Endothelial cell of hepatic sinusoid (primary cell): Measurements from ENCODE around the gene CYB5D1.

ENCODE experiments used
- in situ Hi-C: cut with HindIII; loops from 2 replicates; pipeline ENCODE4 v1.10.0; 2017; ENCODE audit warnings: low sequenced_read_pairs

The CYB5D1 gene

DNA sequence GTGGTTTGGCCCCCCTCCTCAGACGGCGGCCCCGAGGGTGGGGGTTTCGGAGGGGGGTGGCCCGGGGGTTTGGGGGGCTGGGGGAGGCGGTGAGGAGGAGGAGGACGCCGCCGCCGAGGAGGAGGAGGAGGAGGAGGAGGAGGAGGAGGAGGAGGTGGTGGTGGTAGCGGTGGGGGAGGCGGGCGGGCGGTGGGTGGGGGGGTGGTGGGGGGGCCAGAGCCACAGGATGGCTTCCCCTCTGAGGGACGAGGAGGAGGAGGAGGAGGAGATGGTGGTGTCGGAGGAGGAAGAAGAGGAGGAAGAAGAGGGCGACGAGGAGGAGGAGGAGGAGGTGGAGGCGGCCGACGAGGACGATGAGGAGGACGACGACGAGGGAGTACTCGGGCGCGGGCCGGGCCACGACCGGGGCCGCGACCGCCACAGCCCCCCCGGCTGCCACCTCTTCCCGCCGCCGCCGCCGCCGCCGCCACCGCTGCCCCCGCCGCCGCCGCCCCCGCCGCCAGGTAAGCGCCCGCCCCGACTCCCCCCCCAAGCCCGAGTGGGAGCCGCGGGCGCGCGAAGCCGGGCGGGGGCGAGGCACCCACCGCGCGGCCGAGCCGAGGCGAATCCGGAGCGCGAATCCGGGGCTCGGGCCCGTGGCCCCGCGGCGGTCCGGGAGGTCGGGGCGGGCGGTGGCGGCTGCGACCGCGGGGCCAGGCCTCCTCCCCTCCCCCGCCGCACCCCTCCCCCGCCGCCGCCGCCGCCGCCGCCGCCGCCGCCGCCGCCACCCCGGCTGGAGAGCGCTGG lies 27.0 kb downstream of the CYB5D1 start:
- in situ Hi-C loops = no loop called here

DNA sequence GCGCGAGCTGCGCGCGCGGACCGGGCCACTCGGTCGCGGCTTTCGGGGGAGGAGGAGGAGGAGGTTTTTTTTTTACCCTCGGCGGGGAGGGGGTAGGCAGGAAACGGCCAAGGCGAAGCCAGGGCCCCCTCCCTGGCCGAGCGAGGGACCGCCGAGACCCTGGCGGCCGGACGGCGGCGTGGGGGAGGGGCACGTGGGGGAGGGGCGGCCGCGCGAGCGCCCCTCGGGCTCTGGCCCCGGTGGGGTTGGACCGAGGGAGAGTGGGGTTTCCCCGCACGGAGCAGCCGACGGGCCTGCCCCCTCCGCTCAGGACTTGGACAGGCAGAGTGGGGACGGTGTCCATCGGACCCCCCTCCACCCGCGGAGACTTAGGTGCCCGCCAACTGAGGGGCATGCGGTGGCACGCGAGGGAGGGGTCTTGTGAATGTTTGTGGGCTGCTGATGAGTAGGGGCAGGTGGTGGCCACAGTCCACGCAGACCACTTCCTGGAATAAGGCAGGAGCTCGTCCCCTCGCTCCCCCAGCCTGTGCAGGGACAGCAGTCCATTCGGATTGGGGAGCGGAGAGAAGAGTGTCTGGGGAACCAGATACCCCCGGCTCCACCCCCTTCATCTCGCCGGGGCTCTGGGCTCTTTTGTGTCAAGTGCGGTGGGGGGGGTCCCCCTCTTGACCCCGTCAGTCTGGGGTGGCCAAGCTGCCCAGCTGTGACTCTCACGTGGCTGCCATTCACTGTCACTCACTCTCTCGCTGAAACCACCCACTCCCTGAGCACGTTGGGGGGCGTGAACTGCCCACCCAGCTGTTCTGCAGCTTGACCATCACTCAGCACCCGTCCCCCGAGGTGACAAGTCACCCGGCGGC lies 27.8 kb downstream of the CYB5D1 start:
- in situ Hi-C loops = no loop called here

DNA sequence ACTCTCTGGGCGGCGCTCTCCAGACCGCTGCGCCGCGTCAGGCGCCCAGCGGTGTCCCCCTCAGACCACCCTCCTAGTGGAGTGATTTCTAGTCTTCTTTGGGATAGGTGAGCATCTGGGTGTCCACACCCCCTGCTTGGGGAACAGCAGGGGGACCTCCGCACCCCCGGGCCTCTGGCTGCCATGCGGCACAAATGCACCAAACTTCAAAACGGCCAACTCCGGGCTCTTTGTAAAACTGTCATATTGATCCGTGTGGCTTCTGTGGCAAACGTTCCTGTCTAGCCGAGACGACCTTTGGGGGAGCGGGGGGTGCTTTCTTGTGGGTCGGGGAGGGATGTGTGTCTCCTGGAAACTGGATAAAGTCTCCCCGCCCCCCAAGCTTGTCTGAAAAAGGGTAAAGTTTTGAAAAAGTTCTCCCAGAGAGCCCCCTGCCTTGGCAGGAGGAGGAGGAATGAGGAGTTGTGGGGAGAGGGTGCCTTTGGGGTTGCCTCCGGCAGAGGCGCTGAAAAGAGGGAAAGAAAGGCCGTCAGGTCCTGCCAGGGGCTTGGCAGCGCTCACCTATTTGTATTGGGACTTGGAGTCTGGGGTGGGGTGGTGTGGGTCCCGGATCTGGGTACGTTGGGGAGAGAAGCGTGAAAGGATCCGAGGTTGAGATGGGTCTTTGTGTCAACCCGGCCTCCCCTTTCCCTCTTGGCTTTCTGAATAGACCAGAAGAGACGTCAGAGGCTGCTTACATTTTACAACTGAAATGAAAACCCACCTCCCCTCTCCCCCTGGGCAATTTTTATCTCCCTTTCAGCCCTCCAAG lies 28.6 kb downstream of the CYB5D1 start:
- in situ Hi-C loops = no loop called here

DNA sequence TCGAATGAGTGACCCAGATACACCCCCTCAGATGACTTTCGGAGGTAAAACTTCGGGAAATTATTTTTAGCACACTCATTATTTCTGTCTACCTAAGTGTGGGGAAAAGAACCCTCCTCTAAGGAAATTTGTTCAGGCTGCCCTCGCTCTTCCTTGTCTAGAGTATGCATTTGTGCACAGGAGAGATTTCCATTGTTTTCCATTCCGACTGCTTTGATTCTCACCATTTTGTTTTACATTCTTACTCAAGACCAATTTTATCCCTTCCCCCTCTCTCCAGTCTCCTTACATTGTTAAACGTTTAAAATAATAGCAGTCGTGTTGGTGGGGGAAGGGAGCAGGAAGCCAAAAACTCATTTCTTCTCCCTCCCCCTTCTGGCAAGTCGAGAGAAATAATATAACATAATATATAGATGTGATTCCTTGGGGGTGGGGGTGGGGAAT lies 29.3 kb downstream of the CYB5D1 start:
- in situ Hi-C loops = no loop called here

DNA sequence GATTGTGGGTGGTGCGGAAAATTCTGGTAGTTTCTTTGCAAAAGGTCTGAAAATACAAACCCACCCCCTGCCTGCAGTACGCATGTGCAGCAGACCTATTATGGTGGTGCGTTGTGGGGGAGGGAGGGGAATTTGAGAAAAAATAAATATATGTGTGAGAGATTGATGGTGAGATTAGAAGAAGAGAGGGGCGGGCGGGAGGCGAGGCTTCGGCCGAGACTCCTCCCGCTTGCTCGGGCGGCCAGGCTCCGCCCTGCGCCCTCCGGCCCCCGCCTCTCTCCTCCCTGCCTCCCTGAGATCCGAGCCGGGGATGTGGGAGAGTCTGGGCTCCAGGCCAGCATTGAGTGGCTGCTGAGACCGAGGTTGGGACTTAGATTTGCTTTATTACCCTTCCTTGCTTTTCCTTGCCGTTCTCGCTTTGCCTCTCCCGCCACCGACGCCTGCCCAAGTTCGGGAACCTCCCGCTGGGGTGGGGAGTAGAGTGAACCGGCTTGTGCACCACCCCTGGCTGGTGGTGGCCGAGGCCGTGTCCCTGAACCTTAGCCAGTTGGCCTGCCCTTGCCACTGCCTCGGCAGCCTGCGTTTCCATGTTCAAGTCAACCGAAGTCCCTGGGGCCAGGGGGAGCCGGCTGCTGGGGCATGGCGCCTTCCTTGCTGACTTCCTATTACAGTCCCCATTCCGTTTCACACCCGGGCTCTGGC lies 29.8 kb downstream of the CYB5D1 start:
- in situ Hi-C loops = no loop called here

DNA sequence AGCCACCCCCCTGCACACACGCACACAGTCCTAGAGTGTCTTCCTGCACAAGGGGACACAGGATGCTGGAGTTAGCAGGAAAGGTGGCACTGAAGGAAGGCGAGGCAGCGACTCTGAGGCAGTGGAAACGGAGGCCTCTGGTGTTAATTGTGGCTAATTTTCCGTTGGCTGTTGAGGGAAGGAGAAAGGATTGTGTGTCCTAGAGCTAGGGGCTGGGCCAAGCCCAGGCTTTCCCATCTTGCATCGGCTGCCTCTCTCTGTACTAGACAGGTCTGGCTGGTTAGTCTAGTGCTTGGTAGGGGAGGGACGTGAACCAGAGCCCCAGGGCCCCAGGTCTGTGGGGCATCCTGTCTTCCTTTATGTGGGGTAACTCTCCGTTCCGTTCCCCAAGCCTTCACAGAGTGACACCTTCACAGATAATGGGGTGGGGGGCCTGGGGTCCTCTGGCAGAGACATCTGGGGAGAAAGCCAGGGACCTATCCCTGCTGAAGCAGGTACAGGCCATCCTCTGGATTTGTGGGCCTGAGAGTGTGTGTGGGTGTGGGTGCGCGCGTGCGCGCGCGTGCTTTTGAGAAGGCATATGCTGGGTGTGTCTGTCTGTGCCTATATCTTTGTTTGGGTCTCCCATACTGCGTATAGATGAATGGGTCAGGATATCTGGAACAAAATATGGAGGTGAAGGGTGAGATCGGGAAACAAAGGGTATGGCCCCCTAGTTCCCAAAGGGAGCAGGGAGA lies 30.5 kb downstream of the CYB5D1 start, which contains the start of gene CHD3:
CHD3 (plus strand) TSS at position 606 of the 737 bp plus-strand sequence. CDS start 212 bp downstream, outside the sequence.
- in situ Hi-C loops = no loop called here

DNA sequence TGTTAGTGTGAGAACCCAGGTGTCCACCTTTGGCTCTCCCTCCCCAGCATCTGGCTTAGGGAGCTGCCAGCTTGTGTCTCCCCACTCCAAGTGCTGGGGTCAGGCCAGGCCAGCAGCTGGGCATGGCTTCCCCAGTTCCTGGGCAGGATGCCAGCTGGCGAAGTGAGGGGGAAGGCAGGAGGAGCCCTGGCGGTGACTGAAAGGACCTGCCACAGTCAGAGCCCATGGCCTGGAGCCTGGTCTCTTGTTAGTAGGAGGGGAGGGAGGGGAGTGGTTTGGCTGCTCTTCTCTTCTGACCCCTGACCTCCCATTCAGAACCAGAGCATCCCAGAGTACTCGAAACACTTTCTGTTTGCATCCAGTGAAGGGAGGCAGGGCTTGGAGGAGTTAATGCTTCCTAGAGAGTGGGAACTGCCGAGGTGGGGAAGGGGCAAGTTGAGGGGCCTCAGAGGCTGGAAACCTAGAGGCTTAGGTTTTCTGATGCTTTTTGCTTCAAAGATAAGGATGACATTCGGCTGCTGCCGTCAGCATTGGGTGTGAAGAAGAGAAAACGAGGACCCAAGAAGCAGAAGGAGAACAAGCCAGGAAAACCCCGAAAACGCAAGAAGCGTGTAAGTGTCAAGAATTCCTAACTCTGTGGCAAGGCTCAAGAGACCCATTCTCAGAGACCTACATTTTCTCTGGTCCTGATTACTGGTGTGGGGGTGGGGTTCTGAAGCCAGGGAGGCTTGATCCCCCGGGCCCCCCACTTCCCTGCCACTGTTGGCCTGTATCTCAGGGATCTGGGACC lies 31.6 kb downstream of the CYB5D1 start:
- in situ Hi-C loops = no loop called here

DNA sequence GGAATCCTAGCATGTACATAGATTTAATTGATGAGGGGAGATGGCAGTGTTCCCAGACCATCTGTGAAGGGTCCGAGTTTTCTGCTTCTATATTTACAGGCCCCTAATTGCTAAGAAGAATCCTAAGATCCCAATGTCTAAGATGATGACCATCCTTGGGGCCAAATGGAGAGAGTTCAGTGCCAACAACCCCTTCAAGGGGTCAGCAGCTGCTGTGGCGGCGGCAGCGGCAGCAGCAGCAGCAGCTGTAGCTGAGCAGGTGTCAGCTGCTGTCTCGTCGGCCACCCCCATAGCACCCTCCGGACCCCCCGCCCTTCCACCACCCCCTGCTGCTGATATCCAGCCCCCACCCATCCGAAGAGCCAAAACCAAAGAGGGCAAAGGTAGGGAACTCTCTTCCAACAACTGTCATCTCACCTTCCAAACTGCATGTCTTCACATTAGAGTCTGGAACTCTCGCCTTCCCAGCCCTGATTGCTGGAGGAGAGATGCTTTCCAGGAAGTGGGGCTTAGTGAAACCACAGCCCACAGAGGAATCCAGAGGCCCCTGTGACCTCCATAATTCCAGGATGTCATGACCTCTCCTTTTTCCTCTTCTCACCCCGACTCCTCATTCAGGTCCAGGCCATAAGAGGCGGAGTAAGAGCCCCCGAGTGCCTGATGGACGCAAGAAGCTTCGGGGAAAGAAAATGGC lies 35.5 kb downstream of the CYB5D1 start:
- in situ Hi-C loops = no loop called here

DNA sequence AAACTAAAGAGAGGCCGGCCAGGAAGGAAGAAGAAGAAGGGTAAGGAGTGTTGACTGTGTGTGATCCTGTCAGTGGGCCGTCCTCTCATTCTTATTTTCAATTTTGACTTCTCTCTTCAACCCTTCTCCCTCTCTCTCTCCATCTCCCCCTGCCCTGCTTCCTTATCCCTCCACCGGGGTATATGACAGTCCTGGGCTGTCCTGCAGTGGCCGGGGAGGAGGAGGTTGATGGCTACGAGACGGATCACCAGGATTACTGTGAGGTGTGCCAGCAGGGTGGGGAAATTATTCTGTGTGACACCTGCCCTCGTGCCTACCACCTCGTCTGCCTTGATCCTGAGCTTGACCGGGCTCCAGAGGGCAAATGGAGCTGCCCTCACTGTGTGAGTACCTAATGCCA lies 36.4 kb downstream of the CYB5D1 start:
- in situ Hi-C loops = no loop called here

DNA sequence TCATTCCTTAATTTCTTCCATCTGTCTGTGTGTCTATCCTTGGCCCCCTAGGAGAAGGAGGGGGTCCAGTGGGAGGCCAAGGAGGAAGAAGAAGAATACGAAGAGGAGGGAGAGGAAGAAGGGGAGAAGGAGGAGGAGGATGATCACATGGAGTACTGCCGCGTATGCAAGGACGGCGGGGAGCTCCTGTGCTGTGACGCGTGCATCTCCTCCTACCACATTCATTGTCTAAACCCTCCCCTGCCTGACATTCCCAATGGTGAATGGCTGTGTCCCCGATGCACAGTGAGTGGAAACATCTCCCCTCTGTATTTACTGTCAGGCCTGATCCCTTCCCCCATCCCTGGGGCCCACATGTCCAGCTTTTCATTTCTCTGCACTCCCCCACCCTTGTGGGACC lies 37.1 kb downstream of the CYB5D1 start:
- in situ Hi-C loops = no loop called here

DNA sequence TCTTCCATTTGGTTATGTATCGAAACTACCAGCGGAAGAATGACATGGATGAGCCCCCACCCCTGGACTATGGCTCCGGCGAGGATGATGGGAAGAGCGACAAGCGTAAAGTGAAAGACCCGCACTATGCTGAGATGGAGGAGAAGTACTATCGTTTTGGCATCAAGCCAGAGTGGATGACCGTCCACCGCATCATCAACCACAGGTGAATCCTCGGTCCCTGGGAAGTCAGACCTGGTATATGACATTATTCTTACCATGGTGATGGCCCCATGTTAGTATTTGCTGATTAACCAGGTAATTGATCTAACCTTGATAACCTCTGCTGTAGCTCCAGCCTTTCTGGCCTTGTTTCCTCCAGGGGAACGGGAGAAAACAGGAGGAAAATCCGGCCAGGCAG lies 39.3 kb downstream of the CYB5D1 start:
- in situ Hi-C loops = no loop called here

DNA sequence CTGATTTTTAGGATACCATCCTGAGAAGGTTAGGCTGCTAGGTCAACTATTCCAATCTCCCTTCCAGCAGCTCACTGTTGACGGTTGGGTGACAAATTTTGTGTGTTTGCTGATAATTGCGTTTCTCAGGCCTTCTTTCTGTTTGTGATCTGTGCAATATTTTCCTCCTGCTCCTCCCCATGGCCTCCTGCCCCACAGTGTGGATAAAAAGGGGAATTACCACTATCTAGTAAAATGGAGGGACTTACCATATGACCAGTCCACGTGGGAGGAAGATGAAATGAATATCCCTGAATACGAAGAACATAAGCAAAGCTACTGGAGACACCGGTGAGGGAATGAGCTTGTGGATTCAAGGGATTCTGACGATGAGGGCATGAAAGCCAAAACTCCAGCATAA lies 40.0 kb downstream of the CYB5D1 start:
- in situ Hi-C loops = no loop called here

DNA sequence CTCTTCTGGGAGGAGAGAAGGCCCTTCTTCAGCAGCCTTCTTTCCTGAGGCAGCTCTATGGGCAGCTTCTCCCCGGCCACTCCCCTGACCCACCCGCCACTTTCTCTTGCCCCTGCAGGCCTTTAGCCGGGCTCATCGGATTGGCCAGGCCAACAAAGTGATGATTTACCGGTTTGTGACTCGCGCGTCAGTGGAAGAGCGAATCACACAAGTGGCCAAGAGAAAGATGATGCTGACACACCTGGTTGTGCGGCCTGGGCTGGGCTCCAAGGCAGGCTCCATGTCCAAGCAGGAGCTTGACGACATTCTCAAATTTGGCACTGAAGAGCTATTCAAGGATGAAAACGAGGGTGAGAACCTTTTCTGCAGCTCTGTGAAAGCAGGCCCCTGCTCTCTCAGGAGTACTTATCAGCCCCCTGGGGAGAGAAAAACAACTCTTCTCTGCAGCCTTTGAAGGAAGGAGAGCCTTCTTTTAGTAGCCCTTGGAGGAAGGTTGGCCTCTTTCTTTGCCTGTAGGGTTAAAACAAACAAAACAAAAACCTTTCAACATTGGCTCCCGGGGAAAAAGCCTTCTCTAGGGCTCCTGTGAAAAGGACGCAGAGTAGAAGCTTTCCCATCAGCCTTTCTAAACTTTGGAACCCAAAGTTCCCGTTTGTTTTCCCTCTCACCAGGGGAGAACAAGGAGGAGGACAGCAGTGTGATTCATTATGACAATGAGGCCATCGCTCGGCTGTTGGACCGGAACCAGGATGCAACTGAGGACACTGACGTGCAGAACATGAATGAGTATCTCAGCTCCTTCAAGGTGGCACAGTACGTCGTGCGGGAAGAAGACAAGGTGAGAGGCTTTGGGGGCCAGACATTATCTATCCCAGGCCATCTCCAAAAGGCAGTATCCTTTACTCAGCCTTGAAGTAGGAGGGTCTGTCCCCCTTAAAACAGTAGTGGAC lies 45.6 kb downstream of the CYB5D1 start:
- in situ Hi-C loops = no loop called here

DNA sequence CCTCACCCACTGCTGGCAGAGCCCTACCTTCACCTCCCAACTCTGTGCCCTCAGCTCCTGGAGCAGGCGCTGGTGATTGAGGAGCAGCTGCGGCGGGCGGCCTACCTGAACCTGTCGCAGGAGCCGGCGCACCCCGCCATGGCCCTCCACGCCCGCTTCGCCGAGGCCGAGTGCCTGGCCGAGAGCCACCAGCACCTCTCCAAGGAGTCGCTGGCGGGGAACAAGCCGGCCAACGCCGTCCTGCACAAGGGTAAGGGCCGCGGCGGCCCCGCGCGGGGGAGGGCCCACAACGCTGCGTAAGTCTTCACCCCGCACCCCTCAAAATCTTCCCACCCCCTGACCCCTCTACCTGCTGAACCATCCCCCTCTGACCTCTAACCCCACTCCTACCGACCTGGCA lies 51.3 kb downstream of the CYB5D1 start:
- in situ Hi-C loops = no loop called here

DNA sequence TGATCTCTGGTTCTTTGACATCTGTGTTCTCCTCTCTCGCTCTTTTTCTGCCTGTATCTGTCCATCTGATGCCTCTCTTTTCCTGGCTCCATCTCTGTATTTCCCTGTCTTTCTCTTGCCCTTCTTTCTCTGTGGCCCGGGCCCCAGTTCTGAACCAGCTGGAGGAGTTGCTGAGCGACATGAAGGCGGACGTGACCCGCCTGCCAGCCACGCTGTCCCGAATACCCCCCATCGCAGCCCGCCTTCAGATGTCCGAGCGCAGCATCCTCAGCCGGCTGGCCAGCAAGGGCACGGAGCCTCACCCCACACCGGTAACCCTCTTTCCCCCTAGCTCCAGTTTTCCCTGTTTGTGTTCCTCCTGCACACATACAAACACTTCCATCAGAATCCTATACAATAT lies 52.5 kb downstream of the CYB5D1 start:
- in situ Hi-C loops = no loop called here

DNA sequence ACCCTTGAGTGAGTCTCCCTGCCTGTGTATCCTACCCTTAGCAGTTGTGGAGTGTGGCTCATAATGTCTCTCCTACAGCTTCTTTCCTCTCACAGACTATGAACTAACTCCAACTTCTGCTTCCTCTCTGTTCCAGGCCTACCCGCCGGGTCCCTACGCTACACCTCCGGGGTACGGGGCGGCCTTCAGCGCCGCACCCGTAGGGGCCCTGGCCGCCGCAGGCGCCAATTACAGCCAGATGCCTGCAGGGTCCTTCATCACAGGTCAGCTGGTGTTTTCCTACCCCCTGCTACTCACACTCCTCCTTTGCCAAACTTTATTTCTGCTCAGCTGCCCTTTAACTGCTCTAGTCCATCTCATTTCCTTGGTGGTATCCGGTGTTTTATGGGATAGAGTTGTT lies 52.9 kb downstream of the CYB5D1 start:
- in situ Hi-C loops = no loop called here

DNA sequence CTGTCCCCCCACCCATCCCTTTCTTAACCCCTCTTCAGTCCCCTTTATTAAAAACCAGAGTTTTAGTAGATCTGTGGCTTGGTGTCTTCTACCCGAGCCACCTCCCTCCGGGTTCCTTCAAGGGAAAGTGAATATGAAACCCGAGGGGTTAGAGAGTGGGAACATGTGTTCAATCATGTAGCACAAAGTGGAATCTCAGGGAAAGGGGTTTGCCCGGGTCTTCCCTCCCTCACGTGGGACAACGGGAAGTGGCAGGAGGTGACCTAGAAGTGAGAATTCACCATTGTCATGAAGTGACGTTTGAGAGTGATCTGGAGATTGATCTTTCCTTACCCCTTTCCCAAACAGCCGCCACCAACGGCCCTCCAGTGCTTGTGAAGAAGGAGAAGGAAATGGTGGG lies 53.3 kb downstream of the CYB5D1 start:
- in situ Hi-C loops = no loop called here
